Natural killer cell (primary cell): ENCODE data around the gene LIPG. TPM values are rescaled to one million over a fixed set of nuclear protein-coding genes. Genes with fewer than 3 reads are reported as not detected.

ENCODE experiments used
- ATAC-seq, 3 donors: fragments of 150-1000 bp in 2 of 3; fragments of 200-7000 bp in 1 of 3; cut with Tn5 transposase; 1 replicate in 1 of 3; 2 replicates in 2 of 3; pipeline ENCODE4 v1.10.0; 2021; ENCODE audit warnings: mild to moderate bottlenecking in 2 of 3, moderate library complexity in 2 of 3
- DNase-seq, 2 donors: peaks; one replicate each; pipeline versions ENCODE4 v3.0.0 to v3.0.0-alpha.2; 2013 to 2021; ENCODE audit warnings: mixed read lengths in 1 of 2
- H3K27ac ChIP-seq: one replicate; pipeline ENCODE4 v1.5.1; 2013; ENCODE audit warnings: mild to moderate bottlenecking, low read length
- H3K27me3 ChIP-seq: one replicate; pipeline ENCODE4 v1.6.1; 2013; ENCODE audit warnings: low read length; ENCODE audit not compliant: control insufficient read depth, insufficient read depth
- H3K36me3 ChIP-seq: one replicate; pipeline ENCODE4 v1.6.1; 2013; ENCODE audit warnings: low read length; ENCODE audit not compliant: control insufficient read depth, insufficient read depth
- H3K4me1 ChIP-seq: one replicate; pipeline ENCODE4 v1.6.1; 2013; ENCODE audit warnings: low read length; ENCODE audit not compliant: control insufficient read depth, insufficient read depth
- H3K4me3 ChIP-seq: one replicate; pipeline ENCODE4 v1.5.1; 2013; ENCODE audit warnings: low read length
- H3K9me3 ChIP-seq: one replicate; pipeline ENCODE4 v1.6.1; 2013; ENCODE audit warnings: low read length; ENCODE audit not compliant: control insufficient read depth, insufficient read depth
- H3K27ac Mint-ChIP-seq, 2 donors: one replicate each; pipeline ENCODE4 v1.8.0; 2022; ENCODE audit warnings: mild to moderate bottlenecking in 2 of 2, mixed read lengths in 2 of 2, moderate library complexity in 1 of 2
- H3K27me3 Mint-ChIP-seq, 2 donors: one replicate each; pipeline ENCODE4 v1.8.0; 2022; ENCODE audit warnings: low read depth in 2 of 2, mixed read lengths in 2 of 2
- H3K36me3 Mint-ChIP-seq: one replicate; pipeline ENCODE4 v1.8.0; 2022; ENCODE audit warnings: mixed read lengths
- H3K4me1 Mint-ChIP-seq, 2 donors: one replicate each; pipeline ENCODE4 v1.8.0; 2022; ENCODE audit warnings: mixed read lengths in 2 of 2
- H3K4me3 Mint-ChIP-seq: one replicate; pipeline ENCODE4 v1.8.0; 2022; ENCODE audit warnings: mild to moderate bottlenecking, moderate library complexity, mixed read lengths
- H3K9me3 Mint-ChIP-seq, 2 donors: one replicate each; pipeline ENCODE4 v1.8.0; 2022; ENCODE audit warnings: mixed read lengths in 2 of 2
- CTCF ChIP-seq: fragments of 200-600 bp; IDR thresholded peaks from one replicate; pipeline ENCODE4 v1.8.0; 2022; ENCODE audit warnings: antibody characterized with exemption
- WGBS: methylation state at CpG from one replicate; pipeline ENCODE4 v1.1.7; 2013; ENCODE audit warnings: missing lambda C conversion rate; ENCODE audit not compliant: insufficient coverage; 5-methylcytosine and 5-hydroxymethylcytosine counted together
- intact Hi-C: fragments of 100-400 bp; cut with micrococcal nuclease; formaldehyde crosslinking; loops from one replicate; pipeline ENCODE4 v1.14.2; 2022
- total RNA-seq, 4 donors: library from RNA; stranded (reverse); fragments of 120-200 nt in 1 of 4; gene quantifications; one replicate each; pipeline versions ENCODE4 v1.2.3 to v1.2.4, GENCODE V29; 2013 to 2022

The LIPG gene
- total RNA-seq, 3 donors from 2014 or later (not counting 1 experiment from before 2014, with no cell fraction given): 0.48 TPM; not detected in 2

GRCh38 chr18:49616618-49617328, 54.9 kb downstream of the LIPG start:
- no peaks in the 10 kb centered on the region for H3K9me3 ChIP-seq
- no peak overlapping the region for H3K4me3 ChIP-seq
- intact Hi-C loops: no loop called here
- Mint-ChIP-seq H3K4me1 (peaks cover 0 to 10% of the 10 kb centered on the region in 2 donors), H3K36me3 (no peaks in the 10 kb centered on the region), H3K4me3 (no peak overlapping the region), H3K27ac (no peak overlapping the region), H3K27me3 (peaks cover 0 to 21% of the 10 kb centered on the region in 2 donors), H3K9me3 (no peaks in the 10 kb centered on the region)
- no peak for ATAC-seq
- TF ChIP-seq CTCF: no peak
- no peaks in the 10 kb centered on the region for H3K36me3 ChIP-seq
- no peak for DNase-seq
- H3K27ac ChIP-seq: no peak overlapping the region
- no peaks in the 10 kb centered on the region for H3K27me3 ChIP-seq
- no peaks in the 10 kb centered on the region for H3K4me1 ChIP-seq
- 84% methylated on average over 4 of the region's 6 CpGs for WGBS

- Mint-ChIP-seq H3K4me1 (peaks cover 0 to 10% of the 10 kb centered on the region in 2 donors), H3K4me3 (no peak overlapping the region), H3K36me3 (no peaks in the 10 kb centered on the region), H3K27me3 (peaks cover 3 to 23% of the 10 kb centered on the region in 2 donors), H3K27ac (no peak overlapping the region), H3K9me3 (no peaks in the 10 kb centered on the region)
- 81% methylated on average over 3 of the region's 3 CpGs for WGBS
- no peak overlapping the region for H3K27ac ChIP-seq
- no peaks in the 10 kb centered on the region for H3K27me3 ChIP-seq
- DNase-seq (no peak), ATAC-seq (no peak)
- no peaks in the 10 kb centered on the region for H3K4me1 ChIP-seq
- no peak for TF ChIP-seq CTCF
- intact Hi-C loops: no loop called here
- H3K9me3 ChIP-seq: no peaks in the 10 kb centered on the region
- H3K36me3 ChIP-seq: no peaks in the 10 kb centered on the region
- no peak overlapping the region for H3K4me3 ChIP-seq
These were observed 55.5 kb downstream of the LIPG start for GRCh38 chr18:49617329-49617695.

GRCh38 chr18:49617865-49618264, 56.0 kb downstream of the LIPG start:
- Mint-ChIP-seq H3K27me3 (peaks cover 8 to 29% of the 10 kb centered on the region in 2 donors), H3K4me1 (peaks cover 0 to 10% of the 10 kb centered on the region in 2 donors), H3K9me3 (no peaks in the 10 kb centered on the region), H3K27ac (no peak overlapping the region), H3K4me3 (no peak overlapping the region), H3K36me3 (no peaks in the 10 kb centered on the region)
- Histone ChIP-seq H3K4me1 (no peaks in the 10 kb centered on the region), H3K36me3 (no peaks in the 10 kb centered on the region), H3K9me3 (no peaks in the 10 kb centered on the region), H3K4me3 (no peak overlapping the region), H3K27ac (no peak overlapping the region), H3K27me3 (no peaks in the 10 kb centered on the region)
- ATAC-seq: no peak
- WGBS: 88% methylated on average over 2 of the region's 2 CpGs
- intact Hi-C loops: no loop called here
- TF ChIP-seq CTCF: no peak
- DNase-seq: no peak
